Liver (tissue), 3 donors: Measurements from ENCODE around the gene DTX4.

Experiments used
- CTCF ChIP-seq: fragments of 150-350 bp; IDR thresholded peaks from 2 replicates; pipeline ENCODE4 v1.5.1; 2017; ENCODE audit warnings: improper control_type of control experiment, low read depth, low read length; ENCODE audit not compliant: missing input control
- FOXA1 ChIP-seq: IDR thresholded peaks from 2 replicates; pipeline ENCODE4 v1.6.1; 2016; ENCODE audit warnings: antibody characterized with exemption
- HNF4A ChIP-seq, 2 donors: conservative IDR thresholded peaks; 2 replicates each; pipeline ENCODE4 v1.6.1; 2016; ENCODE audit warnings: antibody characterized with exemption in 2 of 2, mild to moderate bottlenecking in 2 of 2
- HNF4G ChIP-seq: IDR thresholded peaks from 2 replicates; pipeline ENCODE4 v1.6.1; 2016; ENCODE audit warnings: antibody characterized with exemption
- JUND ChIP-seq, 2 donors: IDR thresholded peaks; 2 replicates each; pipeline ENCODE4 v1.6.1; 2016; ENCODE audit warnings: antibody characterized with exemption in 2 of 2
- MAX ChIP-seq: IDR thresholded peaks from 2 replicates; pipeline ENCODE4 v1.6.1; 2016; ENCODE audit warnings: antibody characterized with exemption
- RAD21 ChIP-seq, 2 donors: IDR thresholded peaks; 2 replicates each; pipeline ENCODE4 v1.6.1; 2016; ENCODE audit warnings: antibody characterized with exemption in 2 of 2, mild to moderate bottlenecking in 2 of 2
- RXRA ChIP-seq, 2 donors: IDR thresholded peaks; 2 replicates each; pipeline ENCODE4 v1.6.1; 2017 to 2018; ENCODE audit warnings: antibody characterized with exemption in 2 of 2, mild to moderate bottlenecking in 1 of 2
- SP1 ChIP-seq: IDR thresholded peaks from 2 replicates; pipeline ENCODE4 v1.6.1; 2018; ENCODE audit warnings: antibody characterized with exemption, mild to moderate bottlenecking
- TAF1 ChIP-seq: conservative IDR thresholded peaks from 2 replicates; pipeline ENCODE4 v1.6.1; 2016; ENCODE audit warnings: antibody characterized with exemption, mild to moderate bottlenecking
- YY1 ChIP-seq: IDR thresholded peaks from 2 replicates; pipeline ENCODE4 v1.6.1; 2016; ENCODE audit warnings: antibody characterized with exemption, mild to moderate bottlenecking
- TF ChIP-seq, protein P1 (sequence below): IDR thresholded peaks from 2 replicates; pipeline ENCODE4 v1.6.1; 2016; ENCODE audit warnings: antibody characterized with exemption, mild to moderate bottlenecking
- donor health status: healthy.
- donor health status: healthy.

DNA sequence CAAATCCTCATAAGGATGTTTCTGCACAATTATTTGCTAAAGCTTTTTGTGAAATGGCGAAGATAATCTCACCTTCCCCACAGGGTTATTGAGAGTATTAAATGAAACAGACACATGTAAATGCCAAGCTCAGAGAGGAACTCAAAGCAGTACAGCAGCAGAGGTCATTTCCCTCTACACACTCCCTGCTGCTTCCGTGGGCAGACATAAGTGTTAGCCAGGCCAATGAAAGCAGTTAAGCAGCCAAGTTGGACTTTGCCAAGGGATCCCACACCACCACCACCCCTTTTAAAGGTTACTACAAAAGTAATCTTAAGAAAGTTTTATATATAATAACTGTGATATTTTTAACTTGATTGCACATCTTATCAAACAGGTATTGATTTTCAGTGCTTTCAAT lies 33.3 kb upstream of the DTX4 start:
- TF ChIP-seq MAX = no peak
- TF ChIP-seq CTCF = no peak
- TF ChIP-seq, protein P1, sequence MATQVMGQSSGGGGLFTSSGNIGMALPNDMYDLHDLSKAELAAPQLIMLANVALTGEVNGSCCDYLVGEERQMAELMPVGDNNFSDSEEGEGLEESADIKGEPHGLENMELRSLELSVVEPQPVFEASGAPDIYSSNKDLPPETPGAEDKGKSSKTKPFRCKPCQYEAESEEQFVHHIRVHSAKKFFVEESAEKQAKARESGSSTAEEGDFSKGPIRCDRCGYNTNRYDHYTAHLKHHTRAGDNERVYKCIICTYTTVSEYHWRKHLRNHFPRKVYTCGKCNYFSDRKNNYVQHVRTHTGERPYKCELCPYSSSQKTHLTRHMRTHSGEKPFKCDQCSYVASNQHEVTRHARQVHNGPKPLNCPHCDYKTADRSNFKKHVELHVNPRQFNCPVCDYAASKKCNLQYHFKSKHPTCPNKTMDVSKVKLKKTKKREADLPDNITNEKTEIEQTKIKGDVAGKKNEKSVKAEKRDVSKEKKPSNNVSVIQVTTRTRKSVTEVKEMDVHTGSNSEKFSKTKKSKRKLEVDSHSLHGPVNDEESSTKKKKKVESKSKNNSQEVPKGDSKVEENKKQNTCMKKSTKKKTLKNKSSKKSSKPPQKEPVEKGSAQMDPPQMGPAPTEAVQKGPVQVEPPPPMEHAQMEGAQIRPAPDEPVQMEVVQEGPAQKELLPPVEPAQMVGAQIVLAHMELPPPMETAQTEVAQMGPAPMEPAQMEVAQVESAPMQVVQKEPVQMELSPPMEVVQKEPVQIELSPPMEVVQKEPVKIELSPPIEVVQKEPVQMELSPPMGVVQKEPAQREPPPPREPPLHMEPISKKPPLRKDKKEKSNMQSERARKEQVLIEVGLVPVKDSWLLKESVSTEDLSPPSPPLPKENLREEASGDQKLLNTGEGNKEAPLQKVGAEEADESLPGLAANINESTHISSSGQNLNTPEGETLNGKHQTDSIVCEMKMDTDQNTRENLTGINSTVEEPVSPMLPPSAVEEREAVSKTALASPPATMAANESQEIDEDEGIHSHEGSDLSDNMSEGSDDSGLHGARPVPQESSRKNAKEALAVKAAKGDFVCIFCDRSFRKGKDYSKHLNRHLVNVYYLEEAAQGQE = no peak
- no peak for TF ChIP-seq RAD21 (IDR thresholded peaks at IDR 0.05)
- TF ChIP-seq RXRA (IDR thresholded peaks at IDR 0.05) = no peak
- no peak for TF ChIP-seq YY1
- TF ChIP-seq TAF1 = no peak
- TF ChIP-seq FOXA1 = no peak
- no peak for TF ChIP-seq SP1
- TF ChIP-seq JUND (IDR thresholded peaks at IDR 0.05) = no peak
- no peak for TF ChIP-seq HNF4A (conservative IDR thresholded peaks at IDR 0.05)
- TF ChIP-seq HNF4G = no peak
